HG03103 (cell line): Measurements from ENCODE around the gene SHC4.
A peak's percentile ranks its signal among the peaks of the same experiment; 100 is the strongest.
"Not testable (repeated sequence)": the region's sequence is repeated elsewhere in the genome, so short reads cannot be mapped to it uniquely, and the experiment has no call there.

ENCODE experiments used
- ATAC-seq: cut with Tn5 transposase; IDR thresholded peaks from one replicate; pipeline ENCODE4 v1.9.1; 2021; ENCODE audit warnings: low read depth; ENCODE audit not compliant: unreplicated experiment

The SHC4 gene

GRCh38 chr15:48856942-48857341 lies 106.8 kb downstream of the SHC4 start:
- no peak for ATAC-seq

DNA sequence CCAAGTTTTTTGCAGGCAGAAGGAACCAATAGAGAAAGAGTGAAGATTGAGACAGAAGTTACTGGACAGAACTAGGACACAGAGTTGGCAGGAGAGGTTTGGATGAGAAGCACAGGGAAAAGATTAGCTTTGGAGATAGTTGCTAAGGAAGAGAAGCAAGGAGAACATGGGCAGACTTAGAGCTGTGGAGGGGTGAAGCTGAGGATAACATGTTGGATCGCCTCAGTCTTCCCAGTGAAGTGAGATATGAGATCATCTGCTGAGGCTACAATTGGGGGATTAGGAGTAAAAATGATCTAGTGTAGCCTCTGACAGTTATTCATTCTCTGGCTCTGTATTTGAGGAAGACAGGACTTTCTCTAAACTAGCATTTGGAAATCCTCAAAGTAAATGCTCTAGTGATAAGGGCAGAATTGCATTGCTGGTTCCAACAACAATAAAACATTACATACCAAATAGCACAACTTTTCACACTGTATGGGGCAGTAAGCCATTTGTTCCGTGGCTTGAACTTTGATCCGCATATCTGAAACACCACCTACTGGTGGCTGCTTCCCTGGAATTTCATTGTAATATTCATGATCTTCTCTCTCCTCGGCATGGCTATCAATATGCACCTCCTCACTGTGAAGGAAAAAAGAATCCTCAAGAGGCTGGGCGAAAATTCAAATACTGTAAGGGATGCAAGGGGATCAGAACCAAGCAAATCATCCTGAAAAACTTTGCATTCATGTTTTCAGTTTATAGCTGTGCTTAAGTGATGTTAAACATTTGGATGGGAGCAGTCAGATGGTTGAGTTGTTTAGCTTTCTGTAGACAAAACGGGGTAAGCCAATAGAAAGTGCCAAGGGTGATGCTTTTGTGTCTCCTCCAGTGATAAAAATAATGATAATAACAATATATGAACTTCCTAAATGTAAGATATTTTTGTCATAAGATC lies 107.9 kb downstream of the SHC4 start:
- no peak for ATAC-seq

DNA sequence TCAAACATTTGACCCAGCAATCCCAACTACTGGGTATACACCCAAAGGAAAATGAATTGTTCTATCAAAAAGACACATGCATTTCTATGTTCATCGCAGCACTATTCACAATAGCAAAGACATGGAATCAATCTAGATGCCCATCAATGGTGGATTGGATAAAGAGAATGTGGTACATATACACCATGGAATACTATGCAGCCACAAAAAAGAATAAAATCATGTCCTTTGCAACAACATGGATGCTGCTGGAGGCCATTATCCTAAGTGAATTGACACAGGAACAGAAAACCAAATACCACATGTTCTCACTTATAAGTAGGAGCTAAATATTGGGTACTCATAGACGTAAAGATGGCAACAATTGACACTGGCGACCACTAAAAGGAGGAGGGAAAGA lies 109.3 kb downstream of the SHC4 start:
- not testable (repeated sequence) for ATAC-seq

DNA sequence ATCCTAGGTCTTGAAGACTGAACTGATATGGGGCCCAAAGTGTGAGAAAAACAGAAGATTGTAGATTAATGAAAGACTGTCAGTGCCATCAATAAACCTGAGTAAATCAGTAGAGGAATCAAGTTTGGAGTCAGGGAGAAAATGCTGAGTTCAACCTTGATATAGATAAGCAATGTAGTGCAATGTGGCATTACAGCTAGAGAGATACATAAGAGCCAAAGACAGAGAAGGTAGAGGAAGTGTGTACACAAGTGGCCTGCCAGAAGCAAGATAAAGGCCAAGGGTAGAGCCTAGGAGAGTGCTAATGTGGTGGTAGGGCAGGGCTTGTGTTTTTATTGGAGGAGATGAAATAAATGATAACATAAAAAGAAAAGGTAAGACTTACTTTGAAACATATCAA lies 111.8 kb downstream of the SHC4 start:
- no peak for ATAC-seq

DNA sequence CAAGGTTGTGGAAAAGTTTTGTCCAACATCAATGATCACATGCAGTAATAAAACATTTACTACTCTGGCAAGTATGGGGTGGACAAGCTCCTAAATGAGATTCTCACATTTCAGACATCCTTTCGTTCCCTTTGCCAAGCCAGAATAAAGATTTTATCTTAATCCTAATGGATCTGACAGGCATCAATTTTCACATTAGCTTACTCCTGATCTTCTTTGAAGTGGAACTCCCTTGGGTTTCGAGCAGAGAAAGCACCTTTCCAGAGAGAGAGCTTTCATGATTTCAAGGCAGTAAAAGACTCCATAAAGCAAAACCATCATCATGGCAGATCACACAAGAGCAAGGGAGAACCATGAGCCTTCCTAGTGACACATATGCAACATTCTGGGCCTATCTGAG lies 113.1 kb downstream of the SHC4 start:
- ATAC-seq: no peak

DNA sequence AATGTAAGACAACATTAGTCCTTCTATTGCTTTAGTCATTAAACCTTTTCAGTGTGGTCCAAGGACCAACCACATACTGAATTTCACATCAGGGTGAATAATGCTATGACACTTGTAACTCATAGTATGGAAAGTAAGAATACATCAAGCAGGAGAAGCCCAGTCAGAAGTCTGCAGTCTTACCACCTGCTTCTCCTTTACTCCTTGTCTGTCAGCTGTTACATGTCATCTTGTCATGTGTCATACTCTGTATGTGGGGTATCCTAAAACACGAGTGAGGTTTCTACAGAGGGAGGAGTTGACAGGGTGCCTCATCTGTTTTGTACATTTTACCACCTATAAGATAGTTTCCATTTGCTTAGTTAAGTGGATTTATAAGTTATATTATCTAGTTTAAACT lies 118.6 kb downstream of the SHC4 start:
- no peak for ATAC-seq

DNA sequence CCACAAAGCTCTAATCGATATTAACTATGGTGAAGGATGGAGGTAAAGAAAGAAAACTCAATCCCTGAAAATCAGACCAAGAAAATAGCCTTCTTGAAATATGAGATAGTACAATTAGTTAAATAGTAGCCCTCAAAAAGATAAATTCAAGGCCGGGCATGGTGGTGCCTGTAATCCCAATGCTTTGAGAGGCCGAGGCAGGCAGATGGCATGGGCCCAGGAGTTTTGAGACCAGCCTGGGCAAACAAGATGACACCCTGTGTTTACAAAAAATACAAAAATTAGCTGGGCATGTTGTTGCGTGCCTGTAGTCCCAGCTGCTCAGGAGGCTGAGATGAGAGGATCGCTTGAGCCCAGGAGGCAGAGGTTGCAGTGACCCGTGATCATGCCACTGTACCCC lies 121.2 kb downstream of the SHC4 start:
- ATAC-seq: no peak

DNA sequence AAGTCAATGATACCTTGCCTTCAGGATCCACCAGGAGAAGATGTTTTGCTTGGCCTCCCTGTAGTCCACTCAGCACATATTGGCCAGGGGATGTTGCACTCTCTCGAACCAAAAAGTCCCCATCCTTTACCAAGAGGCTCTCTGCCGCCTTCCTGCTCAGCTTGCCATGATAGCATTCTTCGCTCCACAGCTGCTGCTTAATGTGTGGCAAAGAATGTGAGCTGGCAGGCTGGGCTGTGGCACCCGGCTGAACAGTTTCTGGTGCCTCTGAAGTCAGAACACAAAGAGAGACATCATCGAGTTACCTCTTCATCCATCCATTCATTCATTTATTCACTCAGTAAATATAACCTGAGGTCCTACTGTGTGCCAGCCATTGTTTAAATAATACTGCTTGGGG lies 129.0 kb downstream of the SHC4 start:
- no peak for ATAC-seq

GRCh38 chr15:48833526-48834239 lies 130.0 kb downstream of the SHC4 start:
- ATAC-seq: no peak

GRCh38 chr15:48832648-48833047 lies 131.1 kb downstream of the SHC4 start:
- no peak for ATAC-seq

GRCh38 chr15:48828906-48829305 lies 134.8 kb downstream of the SHC4 start:
- no peak for ATAC-seq

- no peak for ATAC-seq
These were observed 135.2 kb downstream of the SHC4 start for GRCh38 chr15:48828471-48828870.

DNA sequence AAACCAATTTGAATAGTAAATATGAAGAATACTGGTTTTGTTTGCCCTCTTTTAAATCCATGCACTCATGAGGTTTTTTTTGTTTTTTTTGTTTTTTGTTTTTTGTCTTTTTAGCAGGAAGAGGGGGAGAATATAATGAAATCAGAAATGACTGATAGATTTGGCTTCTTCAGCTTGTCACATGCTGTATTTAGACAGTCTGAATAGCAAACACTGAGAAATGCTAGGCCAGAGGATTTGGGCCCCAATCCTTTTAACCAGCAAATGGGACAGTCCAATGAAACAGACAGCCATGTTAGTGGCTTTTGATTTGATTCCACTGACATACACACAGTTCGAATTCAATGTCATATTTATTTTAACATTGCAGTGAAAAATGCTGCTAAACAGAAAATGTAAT lies 138.6 kb downstream of the SHC4 start:
- ATAC-seq: no peak

GRCh38 chr15:48823706-48824105 lies 140.0 kb downstream of the SHC4 start:
- ATAC-seq: no peak

DNA sequence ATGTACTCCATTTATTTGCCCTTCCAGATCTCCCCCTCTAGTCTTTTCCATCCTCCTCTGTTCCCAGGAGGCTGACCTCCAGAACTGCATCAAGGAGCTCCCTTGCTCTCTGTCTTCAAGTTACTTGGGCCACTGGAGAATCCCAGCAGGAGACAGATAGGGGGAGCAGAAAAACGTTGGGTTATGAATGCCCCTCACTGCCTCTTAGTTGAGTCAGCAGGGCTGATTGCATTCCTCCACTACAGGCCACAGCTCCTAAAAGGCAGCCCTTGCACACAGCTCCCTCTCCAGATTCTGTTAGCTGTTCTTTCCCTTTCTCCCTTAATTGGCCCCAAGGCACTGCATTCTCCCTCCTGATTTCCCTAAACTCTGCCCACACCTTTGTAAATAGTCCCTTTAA lies 140.5 kb downstream of the SHC4 start:
- ATAC-seq: no peak

GRCh38 chr15:48814286-48814685 lies 149.4 kb downstream of the SHC4 start:
- ATAC-seq: no peak

- no peak for ATAC-seq
These were observed 152.3 kb downstream of the SHC4 start for GRCh38 chr15:48811325-48811958.

DNA sequence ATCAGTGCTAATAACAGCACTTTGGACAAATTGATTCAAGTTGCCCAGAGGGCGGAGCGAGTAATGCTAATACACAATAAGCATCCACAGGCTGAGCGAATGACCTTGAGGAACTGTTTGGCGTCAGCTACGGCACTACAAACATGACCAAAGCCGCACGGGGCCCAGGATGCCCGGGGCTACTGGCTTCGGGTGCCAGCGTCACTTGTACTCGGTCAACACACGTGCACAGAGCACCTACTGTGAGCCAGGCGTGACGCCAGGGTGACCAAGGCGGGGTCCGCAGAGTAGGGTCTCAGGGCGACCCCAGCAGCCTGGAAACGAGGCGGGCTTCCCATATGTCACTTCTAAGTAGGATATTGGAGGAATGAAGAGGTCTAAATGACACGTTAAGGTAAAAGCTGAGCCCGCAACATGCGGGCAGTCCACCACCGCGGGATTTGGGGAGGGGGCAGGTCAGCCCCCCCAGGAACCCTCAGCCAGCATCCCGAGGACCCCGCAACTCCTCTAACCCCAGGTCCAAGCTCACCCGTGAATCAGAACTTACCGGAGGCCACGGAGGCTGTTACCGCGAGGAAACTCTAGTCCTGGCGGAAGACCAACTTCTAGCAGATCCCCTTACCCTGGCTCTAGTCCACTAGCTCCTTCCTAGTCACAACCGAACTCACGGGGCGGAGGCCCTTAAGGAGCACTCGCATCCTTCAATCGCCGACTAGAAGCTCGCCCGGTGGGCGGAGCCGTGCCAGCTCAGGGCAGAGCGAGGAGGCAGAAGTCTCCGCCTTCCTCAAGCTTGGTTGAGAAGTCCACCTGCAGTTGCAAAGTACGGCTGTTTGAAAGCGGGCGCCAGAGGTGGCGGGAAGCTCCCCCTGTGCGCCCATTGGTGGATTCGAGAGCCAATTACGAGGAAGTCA lies 153.1 kb downstream of the SHC4 start, which contains the start of gene CEP152:
Gene CEP152, minus strand, starts transcription at position 656 of the 911 bp plus-strand sequence. CDS start 5,420 bp downstream, outside the sequence.
- peak; percentile 96 for ATAC-seq

GRCh38 chr15:48806151-48806550 lies 157.6 kb downstream of the SHC4 start:
- ATAC-seq: no peak

DNA sequence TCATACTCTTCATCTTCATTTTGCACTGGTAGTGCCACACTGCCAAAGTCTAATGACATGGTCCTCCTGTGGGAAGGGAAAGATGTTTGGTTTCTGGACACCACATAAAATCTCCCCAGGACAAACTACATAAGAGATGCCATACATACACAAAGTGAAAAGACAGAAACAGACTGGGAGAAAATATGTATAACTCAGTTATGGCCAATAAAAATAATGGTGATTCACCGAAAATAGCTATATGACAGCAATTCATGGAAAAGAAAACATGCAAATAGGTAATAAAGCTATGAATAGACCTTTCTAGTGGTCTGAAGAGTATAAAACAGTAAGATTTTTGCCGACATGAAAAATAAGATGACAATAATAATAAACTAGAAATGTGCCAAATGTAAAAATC lies 158.1 kb downstream of the SHC4 start:
- no peak for ATAC-seq
